ENCODE results near the gene STAT5A. TPM values are rescaled to one million over a fixed set of nuclear protein-coding genes. Genes with fewer than 3 reads are reported as not detected.

STAT5A gene
- total RNA-seq, 1 donor from 2014 or later = 45.5 TPM

DNA sequence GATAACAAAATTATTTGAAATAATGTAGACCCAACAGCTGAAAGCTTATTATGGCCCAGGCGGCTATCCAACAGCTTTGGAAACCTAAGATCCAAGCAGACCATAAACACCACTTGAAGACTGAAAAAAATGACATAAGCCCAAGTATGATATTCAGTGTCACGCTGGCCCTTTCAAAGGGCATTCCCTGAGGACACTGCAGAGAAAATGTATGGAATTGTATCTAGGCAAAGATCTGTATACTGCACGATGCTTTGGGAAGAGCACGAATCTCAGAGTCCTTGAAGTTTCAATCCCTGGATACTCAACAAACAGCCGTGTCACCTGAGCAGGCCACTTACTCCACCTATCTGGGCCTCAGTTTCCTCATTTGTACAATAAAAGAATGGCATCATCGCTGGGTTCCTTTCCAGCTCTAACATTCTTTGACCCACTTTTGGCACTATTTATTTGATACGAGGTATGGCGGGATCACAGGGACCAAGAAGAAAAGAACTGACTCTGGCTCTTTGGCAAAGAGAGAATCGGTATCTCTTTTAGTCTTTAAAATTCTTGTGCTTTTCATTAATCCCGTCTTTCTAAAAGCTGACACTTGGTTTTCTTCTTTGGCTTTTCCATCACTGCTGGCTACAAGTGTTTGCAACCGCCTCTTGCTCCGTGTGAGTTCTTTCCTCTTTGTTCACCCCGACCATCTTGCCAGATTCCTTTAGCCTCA lies 13.3 kb upstream of the STAT5A start:
- Mint-ChIP-seq H3K4me3 (ENCODE audit: unreplicated experiment) (peak overlapping the region; percentile 91), H3K9me3 (ENCODE audit: unreplicated experiment) (no peaks in the 10 kb centered on the region), H3K4me1 (ENCODE audit: unreplicated experiment) (peaks cover 55% of the 10 kb centered on the region), H3K36me3 (ENCODE audit: unreplicated experiment) (no peaks in the 10 kb centered on the region), H3K27ac (ENCODE audit: unreplicated experiment) (peak overlapping the region; percentile 92), H3K27me3 (ENCODE audit: unreplicated experiment) (no peaks in the 10 kb centered on the region)
- DNase-seq (ENCODE audit: extremely low spot score, unreplicated experiment) = no peak
- no peak for TF ChIP-seq CTCF (IDR thresholded peaks at IDR 0.05)

GRCh38 chr17:42275527-42276358 lies 12.6 kb upstream of the STAT5A start:
- peak overlapping the region; percentile 91 for H3K4me3 Mint-ChIP-seq (ENCODE audit: unreplicated experiment)

GRCh38 chr17:42276359-42276608 lies 12.0 kb upstream of the STAT5A start, which contains the start of gene STAT5B:
TSS of gene STAT5B (minus strand) at chr17:42276391. CDS start at chr17:42232127, 44,264 bp downstream.
- DNase-seq (ENCODE audit: extremely low spot score, unreplicated experiment) = no peak

More at GRCh38 chr17:42275527-42276358, 12.6 kb upstream of the STAT5A start:
- no peaks in the 10 kb centered on the region for H3K9me3 Mint-ChIP-seq (ENCODE audit: unreplicated experiment)
- no peak for DNase-seq (ENCODE audit: extremely low spot score, unreplicated experiment)
- no peaks in the 10 kb centered on the region for H3K27me3 Mint-ChIP-seq (ENCODE audit: unreplicated experiment)
- H3K27ac Mint-ChIP-seq (ENCODE audit: unreplicated experiment) = peak overlapping the region; percentile 92
- peaks cover 48% of the 10 kb centered on the region for H3K4me1 Mint-ChIP-seq (ENCODE audit: unreplicated experiment)
- TF ChIP-seq CTCF (IDR thresholded peaks at IDR 0.05) = no peak
- H3K36me3 Mint-ChIP-seq (ENCODE audit: unreplicated experiment) = no peaks in the 10 kb centered on the region

DNA sequence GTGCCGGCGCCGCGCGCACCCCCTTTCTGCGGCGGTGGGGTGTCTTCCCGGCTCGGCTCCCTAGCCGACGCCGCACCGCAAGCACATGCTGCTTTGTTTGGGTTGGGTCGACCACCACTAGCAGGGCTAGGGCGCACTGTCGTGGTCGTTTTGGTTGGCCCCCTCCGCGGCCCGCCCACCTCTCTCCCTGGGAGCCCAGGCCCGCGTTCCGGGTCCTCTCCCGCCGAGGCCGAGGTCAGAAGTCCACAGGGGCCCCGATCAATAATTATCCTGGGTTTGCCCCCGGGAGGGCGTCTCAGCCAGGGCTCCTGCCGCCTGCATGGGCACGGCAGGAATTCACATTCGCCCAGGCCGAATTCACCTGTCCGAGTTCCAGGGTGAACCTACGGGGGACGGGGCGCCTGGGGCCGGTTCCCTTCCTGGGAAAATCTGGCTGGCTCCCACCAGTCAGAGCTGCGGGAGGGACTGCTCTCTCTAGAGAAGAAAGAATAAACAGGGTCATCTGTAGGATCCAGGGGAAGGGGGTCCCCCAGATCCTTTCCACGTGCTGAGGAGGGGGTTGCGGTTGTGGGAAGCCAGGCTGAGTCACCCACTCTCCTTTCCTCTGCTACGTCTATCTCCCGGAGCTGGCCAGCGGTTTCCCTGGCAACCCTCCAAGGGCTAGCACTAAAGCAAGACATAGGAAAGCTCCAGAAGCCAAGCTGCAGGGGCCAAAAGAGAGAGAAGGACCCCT lies 11.5 kb upstream of the STAT5A start:
- peak; percentile 86 for DNase-seq (ENCODE audit: extremely low spot score, unreplicated experiment)
- H3K27me3 Mint-ChIP-seq (ENCODE audit: unreplicated experiment) = no peaks in the 10 kb centered on the region
- peak overlapping the region; percentile 73 for H3K4me3 Mint-ChIP-seq (ENCODE audit: unreplicated experiment)
- H3K27ac Mint-ChIP-seq (ENCODE audit: unreplicated experiment) = peak overlapping the region; percentile 84
- no peaks in the 10 kb centered on the region for H3K36me3 Mint-ChIP-seq (ENCODE audit: unreplicated experiment)
- H3K9me3 Mint-ChIP-seq (ENCODE audit: unreplicated experiment) = no peaks in the 10 kb centered on the region
- H3K4me1 Mint-ChIP-seq (ENCODE audit: unreplicated experiment) = peaks cover 45% of the 10 kb centered on the region
- TF ChIP-seq CTCF (IDR thresholded peaks at IDR 0.05) = no peak

More at GRCh38 chr17:42276359-42276608, 12.0 kb upstream of the STAT5A start, which contains the start of gene STAT5B:
- Mint-ChIP-seq H3K27ac (ENCODE audit: unreplicated experiment) (peak within 1 kb of the TSS; percentile 92), H3K4me3 (ENCODE audit: unreplicated experiment) (peak within 1 kb of the TSS; percentile 91), H3K27me3 (ENCODE audit: unreplicated experiment) (no peaks in the 10 kb centered on the region), H3K36me3 (ENCODE audit: unreplicated experiment) (no peaks in the 10 kb centered on the region), H3K4me1 (ENCODE audit: unreplicated experiment) (peaks cover 45% of the 10 kb centered on the region), H3K9me3 (ENCODE audit: unreplicated experiment) (no peaks in the 10 kb centered on the region)
- no peak for TF ChIP-seq CTCF (IDR thresholded peaks at IDR 0.05)
